T-helper 1 cell treated with Interleukin-12 subunit alpha and Interleukin-12 subunit beta and Interleukin-4 antibody, amounts not matched to agents 30 ng/mL and 1 ng/mL, for 36 hours (primary cell): Measurements from ENCODE around the gene TCP11L2. TPM values are rescaled to one million over a fixed set of nuclear protein-coding genes. Genes with fewer than 3 reads are reported as not detected.
"Not testable (repeated sequence)": the region's sequence is repeated elsewhere in the genome, so short reads cannot be mapped to it uniquely, and the experiment has no call there.

Experiments used
- intact Hi-C: fragments of 100-400 bp; cut with micrococcal nuclease; formaldehyde crosslinking; loops from one replicate; pipeline ENCODE4 v1.15.1; 2024
- total RNA-seq: library from RNA; stranded (reverse); gene quantifications from 2 replicates; pipeline ENCODE4 v1.2.3, GENCODE V29; 2022

Gene TCP11L2
- total RNA-seq, 1 donor from 2014 or later: 19.8 TPM

GRCh38 chr12:106304001-106304421 lies 1.5 kb downstream of the TCP11L2 start:
- intact Hi-C loops: loop anchor here (5.0 kb wide), 2 partner anchors 972 to 1383 kb away; partner anchors contain the start of genes C12orf75 and PWP1

GRCh38 chr12:106304797-106305196 lies 2.3 kb downstream of the TCP11L2 start:
- intact Hi-C loops: loop anchor here (5.0 kb wide), 2 partner anchors 972 to 1383 kb away; partner anchors contain the start of genes C12orf75 and PWP1

GRCh38 chr12:106305376-106305775 lies 2.8 kb downstream of the TCP11L2 start:
- intact Hi-C loops: no loop called here

- intact Hi-C loops: no loop called here
Observed at GRCh38 chr12:106307181-106307580, 4.6 kb downstream of the TCP11L2 start.

- intact Hi-C loops: no loop called here
Observed at GRCh38 chr12:106308121-106308520, 5.6 kb downstream of the TCP11L2 start.

- intact Hi-C loops: no loop called here
Observed at GRCh38 chr12:106308611-106309010, 6.1 kb downstream of the TCP11L2 start.

- intact Hi-C loops: no loop called here
Observed at GRCh38 chr12:106309671-106310505, 7.4 kb downstream of the TCP11L2 start.

DNA sequence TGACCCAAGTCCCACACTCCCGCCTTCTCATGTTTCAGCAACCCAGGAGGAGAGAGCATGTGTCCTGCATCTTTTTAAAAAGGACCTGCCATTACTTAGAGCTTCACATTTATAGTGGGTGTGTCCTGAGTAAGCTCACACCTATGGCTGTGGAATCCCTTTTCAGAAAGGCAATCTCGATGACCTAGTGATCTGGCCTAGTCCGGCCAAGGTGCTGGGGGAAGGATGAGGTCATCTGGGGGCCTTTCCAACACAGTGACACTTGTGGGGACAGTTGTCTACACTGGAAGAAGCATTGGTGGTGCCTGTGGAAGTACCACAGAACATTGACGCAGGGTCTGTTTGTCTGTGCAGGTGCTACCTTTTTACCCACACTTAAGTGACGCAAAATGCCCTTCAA lies 8.2 kb downstream of the TCP11L2 start:
- intact Hi-C loops: no loop called here

DNA sequence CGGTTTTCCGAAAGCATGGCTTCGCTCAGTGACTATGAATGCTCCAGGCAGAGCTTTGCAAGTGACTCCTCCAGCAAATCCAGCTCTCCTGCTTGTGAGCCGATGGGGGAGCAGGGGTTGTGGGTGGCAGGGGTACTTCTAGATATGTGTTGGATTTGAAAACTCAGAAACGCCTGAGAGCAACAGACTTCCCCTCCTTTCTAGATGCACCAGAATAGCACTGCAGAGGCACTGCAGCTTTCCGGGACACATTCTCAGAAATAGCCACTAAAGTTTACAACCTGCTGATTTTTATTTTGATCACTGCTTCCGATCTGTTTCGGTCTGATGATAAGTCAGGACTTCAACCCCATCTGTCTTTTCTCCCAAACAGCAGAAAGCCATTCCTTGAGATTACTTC lies 8.6 kb downstream of the TCP11L2 start:
- intact Hi-C loops: no loop called here

DNA sequence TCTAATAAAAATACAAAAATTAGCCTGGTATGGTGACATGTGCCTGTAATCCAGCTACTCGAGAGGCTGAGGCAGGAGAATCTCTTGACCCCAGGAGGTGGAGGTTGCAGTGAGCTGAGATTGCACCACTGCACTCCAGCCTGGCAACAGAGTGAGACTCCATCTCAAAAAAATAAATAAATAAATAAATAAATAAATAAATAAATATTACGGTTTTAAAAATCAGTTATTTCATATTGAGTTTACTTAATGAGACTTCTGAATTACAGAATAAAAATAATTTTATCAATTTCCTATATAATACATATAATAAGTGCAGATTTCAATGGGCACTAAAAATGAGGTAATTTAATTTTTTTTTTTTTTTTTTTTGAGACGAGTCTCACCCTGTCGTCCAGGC lies 10.9 kb downstream of the TCP11L2 start:
- intact Hi-C loops: not testable (repeated sequence)

GRCh38 chr12:106315523-106315922 lies 13.0 kb downstream of the TCP11L2 start:
- intact Hi-C loops: no loop called here

- intact Hi-C loops: no loop called here
Observed at GRCh38 chr12:106317406-106318082, 15.0 kb downstream of the TCP11L2 start.

DNA sequence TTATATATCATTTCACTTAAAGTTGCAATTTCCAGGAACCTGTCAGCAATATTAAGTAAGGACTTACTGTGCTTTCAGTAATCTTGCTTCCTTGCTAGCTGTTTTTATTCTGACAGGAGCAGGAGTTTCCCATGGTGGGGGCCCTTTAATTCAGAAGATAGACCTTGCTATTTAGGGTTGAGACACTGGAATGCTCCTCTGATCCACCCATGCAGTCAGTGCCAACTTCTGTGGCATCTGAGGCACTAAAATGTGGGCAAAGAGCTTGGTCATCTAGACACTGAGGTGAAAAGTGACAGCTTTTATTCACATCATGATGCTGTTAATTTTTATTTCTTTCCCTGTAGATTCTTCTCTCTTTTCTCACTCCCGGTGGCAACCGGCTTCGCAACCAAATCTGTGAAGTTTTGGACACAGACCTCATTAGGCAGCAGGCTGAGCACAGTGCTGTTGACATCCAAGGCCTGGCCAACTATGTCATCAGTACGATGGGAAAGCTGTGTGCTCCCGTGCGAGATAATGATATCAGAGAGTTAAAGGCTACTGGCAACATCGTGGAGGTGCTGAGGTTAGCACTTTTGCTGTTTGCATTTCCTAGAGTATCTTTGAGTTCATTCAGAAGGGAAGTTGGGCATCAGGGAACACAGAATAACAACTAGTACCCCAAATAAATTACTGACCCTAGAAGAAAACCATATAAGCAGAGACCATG lies 18.8 kb downstream of the TCP11L2 start:
- intact Hi-C loops: no loop called here

DNA sequence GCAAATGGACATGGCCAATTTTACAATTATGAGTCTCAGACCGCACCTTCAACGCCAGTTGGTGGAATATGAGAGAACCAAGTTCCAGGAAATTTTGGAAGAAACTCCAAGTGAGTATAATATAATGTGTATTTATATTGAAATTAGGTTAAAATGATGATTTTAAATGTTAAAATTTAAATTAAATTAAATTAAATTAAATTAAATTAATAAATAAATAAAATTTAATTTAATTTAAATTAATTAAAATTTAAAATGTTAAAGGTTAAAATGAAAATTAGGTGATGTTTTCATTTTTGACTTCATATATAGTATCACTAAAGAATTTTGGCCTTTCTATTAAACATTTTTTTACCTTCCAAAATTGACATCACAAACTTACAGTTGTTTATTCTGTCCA lies 21.0 kb downstream of the TCP11L2 start:
- intact Hi-C loops: no loop called here

DNA sequence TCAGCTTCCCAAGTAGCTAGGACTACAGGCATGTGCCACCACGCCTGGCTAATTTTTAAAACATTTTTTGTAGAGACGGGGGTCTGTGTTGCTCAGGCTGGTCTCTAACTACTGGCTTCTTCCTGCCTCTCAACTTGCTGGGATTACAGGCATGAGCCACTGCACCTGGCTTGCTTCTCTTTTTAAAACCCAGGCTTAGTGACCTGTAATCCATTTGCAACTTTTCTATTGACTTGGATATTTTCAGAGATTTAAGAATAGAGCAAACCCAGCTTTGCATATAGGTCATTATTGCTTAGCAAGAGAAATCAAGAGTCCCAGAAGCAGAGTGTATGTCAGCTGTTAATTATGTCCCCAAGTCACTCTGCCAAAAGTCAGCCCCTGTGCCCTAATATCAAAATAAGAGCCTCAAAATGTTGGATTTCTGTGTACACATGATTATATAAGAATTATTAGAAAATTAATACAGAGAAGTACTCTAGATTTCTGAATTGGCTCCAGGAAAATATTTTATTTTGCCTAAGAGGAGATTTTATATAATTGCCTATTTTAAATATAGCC lies 24.9 kb downstream of the TCP11L2 start:
- intact Hi-C loops: no loop called here

DNA sequence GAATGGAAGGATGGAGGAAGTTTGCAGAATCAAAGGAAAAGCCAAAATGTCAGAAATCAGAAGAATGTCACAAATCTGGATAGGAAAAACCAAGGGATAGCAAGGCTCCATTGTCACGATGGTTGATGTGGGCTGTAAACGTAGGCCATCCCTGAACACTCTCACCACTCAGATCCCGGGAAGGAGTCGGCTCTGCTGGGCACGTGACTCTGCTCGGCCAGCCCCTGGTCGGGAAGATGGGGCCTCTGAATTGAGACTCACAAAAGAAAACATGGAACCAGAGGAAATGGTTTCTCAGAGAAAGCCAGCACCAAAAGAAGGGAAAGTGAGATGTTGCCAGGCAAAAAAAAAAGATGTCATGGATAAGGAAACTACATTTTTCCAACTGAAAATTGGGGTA lies 26.2 kb downstream of the TCP11L2 start:
- intact Hi-C loops: no loop called here

- intact Hi-C loops: no loop called here
Observed at GRCh38 chr12:106329231-106329982, 26.9 kb downstream of the TCP11L2 start.

GRCh38 chr12:106331599-106331998 lies 29.1 kb downstream of the TCP11L2 start:
- intact Hi-C loops: no loop called here

- intact Hi-C loops: no loop called here
Observed at GRCh38 chr12:106332536-106332935, 30.0 kb downstream of the TCP11L2 start.

DNA sequence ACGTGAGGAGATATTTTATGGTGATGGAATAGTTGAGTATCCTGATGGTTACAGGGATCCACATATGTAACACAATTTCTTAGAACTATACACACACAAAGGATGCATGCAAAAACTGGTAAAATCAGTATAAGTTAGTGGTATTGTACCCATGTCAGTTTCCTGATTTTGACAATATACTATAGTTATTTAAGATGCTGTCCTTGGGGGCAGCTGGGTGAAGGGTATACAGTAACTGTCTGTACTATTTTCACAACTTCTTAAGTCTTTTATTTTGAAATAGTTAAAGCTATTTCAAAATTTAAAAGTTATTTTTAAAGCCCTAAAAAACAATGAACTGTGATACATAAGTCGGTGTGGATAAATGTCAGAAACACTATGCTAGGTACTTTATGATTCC lies 30.5 kb downstream of the TCP11L2 start:
- intact Hi-C loops: no loop called here

DNA sequence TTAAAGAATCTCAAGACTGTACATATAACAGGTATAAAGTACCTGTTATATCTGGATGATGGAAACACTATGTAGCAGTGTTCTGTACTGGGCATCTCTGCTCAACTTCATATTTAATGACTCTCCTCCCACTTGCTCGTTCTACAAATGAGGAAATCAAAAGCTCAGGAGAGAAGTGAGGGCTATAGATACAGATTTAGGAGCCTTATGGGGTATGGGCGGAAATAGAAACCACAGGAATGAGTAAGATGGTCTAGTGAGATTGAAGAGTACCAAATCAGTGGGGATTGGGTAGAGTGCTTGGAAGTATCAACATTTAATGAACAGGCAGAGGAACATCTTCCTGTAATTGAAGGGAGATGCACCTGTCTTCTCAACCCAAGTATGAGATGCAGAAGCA lies 31.2 kb downstream of the TCP11L2 start:
- intact Hi-C loops: no loop called here
